Muscle layer of duodenum (tissue), 2 donors: Measurements from ENCODE around the gene PLEKHA7.

Source experiments
- H3K27ac ChIP-seq: one replicate; pipeline ENCODE4 v1.7.0; 2013; ENCODE audit warnings: mild to moderate bottlenecking, low read length
- H3K27me3 ChIP-seq: one replicate; pipeline ENCODE4 v1.7.0; 2013; ENCODE audit warnings: low read depth, mild to moderate bottlenecking, control low read depth, low read length
- H3K36me3 ChIP-seq, 2 donors: one replicate each; pipeline ENCODE4 v1.7.0; 2013; ENCODE audit warnings: low read length in 2 of 2, control low read depth in 1 of 2, mild to moderate bottlenecking in 1 of 2; ENCODE audit not compliant: insufficient read depth in 2 of 2, control insufficient read depth in 1 of 2
- H3K4me1 ChIP-seq, 2 donors: one replicate each; pipeline ENCODE4 v1.7.0; 2013; ENCODE audit warnings: low read length in 2 of 2, mild to moderate bottlenecking in 2 of 2, control low read depth in 1 of 2, moderate library complexity in 1 of 2; ENCODE audit not compliant: insufficient read depth in 2 of 2, control insufficient read depth in 1 of 2
- H3K4me3 ChIP-seq, 2 donors: one replicate each; pipeline ENCODE4 v1.7.0; 2013; ENCODE audit warnings: low read length in 2 of 2, low read depth in 1 of 2, mild to moderate bottlenecking in 1 of 2
- H3K9me3 ChIP-seq, 2 donors: one replicate each; pipeline ENCODE4 v1.7.0; 2013; ENCODE audit warnings: low read length in 2 of 2, control low read depth in 1 of 2, mild to moderate bottlenecking in 1 of 2; ENCODE audit not compliant: control insufficient read depth in 1 of 2
- donor health status: healthy.

The PLEKHA7 gene

GRCh38 chr11:16780698-16781550, 233.3 kb downstream of the PLEKHA7 start:
- Histone ChIP-seq H3K27ac (no peak overlapping the region), H3K9me3 (no peaks in the 10 kb centered on the region), H3K4me3 (no peak overlapping the region), H3K27me3 (no peaks in the 10 kb centered on the region), H3K36me3 (no peaks in the 10 kb centered on the region), H3K4me1 (no peaks in the 10 kb centered on the region)

- Histone ChIP-seq H3K4me1 (no peaks in the 10 kb centered on the region), H3K27me3 (no peaks in the 10 kb centered on the region), H3K4me3 (no peak overlapping the region), H3K36me3 (no peaks in the 10 kb centered on the region), H3K27ac (no peak overlapping the region), H3K9me3 (no peaks in the 10 kb centered on the region)
These were observed 234.1 kb downstream of the PLEKHA7 start for GRCh38 chr11:16780146-16780545.

GRCh38 chr11:16779436-16779835, 234.8 kb downstream of the PLEKHA7 start:
- Histone ChIP-seq H3K27ac (no peak overlapping the region), H3K4me3 (no peak overlapping the region), H3K4me1 (no peaks in the 10 kb centered on the region)

GRCh38 chr11:16778876-16779275, 235.3 kb downstream of the PLEKHA7 start:
- no peak overlapping the region for H3K4me3 ChIP-seq
- H3K9me3 ChIP-seq, result no peaks in the 10 kb centered on the region
- H3K36me3 ChIP-seq, result no peaks in the 10 kb centered on the region
- H3K4me1 ChIP-seq, result no peaks in the 10 kb centered on the region
- no peaks in the 10 kb centered on the region for H3K27me3 ChIP-seq
- no peak overlapping the region for H3K27ac ChIP-seq

More at GRCh38 chr11:16779436-16779835, 234.8 kb downstream of the PLEKHA7 start:
- H3K27me3 ChIP-seq, result no peaks in the 10 kb centered on the region
- no peaks in the 10 kb centered on the region for H3K36me3 ChIP-seq
- no peaks in the 10 kb centered on the region for H3K9me3 ChIP-seq

- Histone ChIP-seq H3K27me3 (no peaks in the 10 kb centered on the region), H3K4me3 (no peak overlapping the region), H3K36me3 (no peaks in the 10 kb centered on the region)
These were observed 235.9 kb downstream of the PLEKHA7 start for GRCh38 chr11:16778286-16778685.

GRCh38 chr11:16777613-16777975, 236.6 kb downstream of the PLEKHA7 start:
- H3K27me3 ChIP-seq, result no peaks in the 10 kb centered on the region
- H3K27ac ChIP-seq, result no peak overlapping the region
- H3K4me3 ChIP-seq, result no peak overlapping the region
- no peaks in the 10 kb centered on the region for H3K9me3 ChIP-seq
- H3K36me3 ChIP-seq, result no peaks in the 10 kb centered on the region
- no peaks in the 10 kb centered on the region for H3K4me1 ChIP-seq

More at GRCh38 chr11:16778286-16778685, 235.9 kb downstream of the PLEKHA7 start:
- H3K9me3 ChIP-seq, result no peaks in the 10 kb centered on the region
- no peak overlapping the region for H3K27ac ChIP-seq
- H3K4me1 ChIP-seq, result no peaks in the 10 kb centered on the region

- H3K27ac ChIP-seq, result no peak overlapping the region
- no peak overlapping the region for H3K4me3 ChIP-seq
- no peaks in the 10 kb centered on the region for H3K36me3 ChIP-seq
- no peaks in the 10 kb centered on the region for H3K4me1 ChIP-seq
- H3K27me3 ChIP-seq, result no peaks in the 10 kb centered on the region
- no peaks in the 10 kb centered on the region for H3K9me3 ChIP-seq
These were observed 237.3 kb downstream of the PLEKHA7 start for GRCh38 chr11:16776711-16777612.

- H3K27me3 ChIP-seq, result no peaks in the 10 kb centered on the region
- H3K27ac ChIP-seq, result no peak overlapping the region
- H3K36me3 ChIP-seq, result no peaks in the 10 kb centered on the region
- H3K9me3 ChIP-seq, result no peaks in the 10 kb centered on the region
- no peaks in the 10 kb centered on the region for H3K4me1 ChIP-seq
- H3K4me3 ChIP-seq, result no peak overlapping the region
These were observed 238.5 kb downstream of the PLEKHA7 start for GRCh38 chr11:16775614-16776283.

- no peak overlapping the region for H3K4me3 ChIP-seq
- H3K27ac ChIP-seq, result no peak overlapping the region
- H3K36me3 ChIP-seq, result no peaks in the 10 kb centered on the region
- H3K4me1 ChIP-seq, result no peaks in the 10 kb centered on the region
- H3K27me3 ChIP-seq, result no peaks in the 10 kb centered on the region
- no peaks in the 10 kb centered on the region for H3K9me3 ChIP-seq
These were observed 239.1 kb downstream of the PLEKHA7 start for GRCh38 chr11:16774936-16775613.

GRCh38 chr11:16773981-16774935, 240.0 kb downstream of the PLEKHA7 start:
- no peaks in the 10 kb centered on the region for H3K36me3 ChIP-seq
- H3K27me3 ChIP-seq, result no peaks in the 10 kb centered on the region
- H3K4me1 ChIP-seq, result no peaks in the 10 kb centered on the region
- H3K4me3 ChIP-seq, result no peak overlapping the region
- no peaks in the 10 kb centered on the region for H3K9me3 ChIP-seq
- H3K27ac ChIP-seq, result no peak overlapping the region
